HepG2 (cell line): ENCODE data around the gene ARFIP1. TPM values are rescaled to one million over a fixed set of nuclear protein-coding genes. Genes with fewer than 3 reads are reported as not detected.

Source experiments
- ATAC-seq: fragments of 200-7000 bp; cut with Tn5 transposase; 3 replicates; pipeline ENCODE4 v1.9.1; 2020; ENCODE audit warnings: mild to moderate bottlenecking, moderate library complexity
- BruUV-seq: library from RNA; stranded (reverse); fragments of 400-500 nt; replicated peaks from 2 replicates; lab custom pipeline; 2021; lab: Mats Ljungman, UMichigan
- CTCF ChIA-PET: fragments of 300-600 bp; formaldehyde crosslinking; extraction: SDS; loops from one replicate; lab custom pipeline; 2021; ENCODE audit warnings: low total read pairs, inconsistent platforms, low intra/inter-chr PET ratio; lab: Yijun Ruan, JAX
- POLR2A ChIA-PET: fragments of 350-600 bp; sonication (Branson Sonifier 250); formaldehyde crosslinking; loops from one replicate; lab custom pipeline; 2020; ENCODE audit warnings: antibody characterized with exemption, inconsistent platforms; lab: Yijun Ruan, JAX
- DNase-seq: peaks from one replicate; pipeline ENCODE4 v3.0.0-alpha.2; 2015; ENCODE audit warnings: low spot score
- FAIRE-seq: peaks from 3 replicates; lab custom pipeline; 2011; peaks lifted over from hg19 to GRCh38; lab: Jason Lieb, UNC
- H2AFZ ChIP-seq: one replicate; pipeline ENCODE4 v1.6.1; 2011; ENCODE audit warnings: low read length, inconsistent platforms
- H3K27ac ChIP-seq: fragments of 300-600 bp; 3 replicates; pipeline ENCODE4 v1.8.0; 2011; ENCODE audit warnings: mixed run types, mild to moderate bottlenecking, mixed read lengths, low read length, inconsistent platforms; ENCODE audit not compliant: insufficient read depth; ENCODE audit errors: extremely low read length
- H3K27me3 ChIP-seq, 2 experiments: fragments of 200-600 bp in 1 of 2; 2 replicates in 1 of 2; 3 replicates in 1 of 2; pipeline versions ENCODE4 v1.6.0 to v1.8.0; 2011; ENCODE audit warnings: low read length in 2 of 2, mild to moderate bottlenecking in 2 of 2, moderate library complexity in 2 of 2, inconsistent platforms in 1 of 2; ENCODE audit not compliant: insufficient read depth in 2 of 2, control insufficient read depth in 1 of 2
- H3K36me3 ChIP-seq, 2 experiments: fragments of 200-600 bp in 1 of 2; replicated peaks in 1 of 2; 2 replicates in 1 of 2; 3 replicates in 1 of 2; pipeline versions ENCODE4 v1.5.1 to v1.8.0; 2011; ENCODE audit warnings: low read length in 2 of 2, inconsistent platforms in 1 of 2; ENCODE audit not compliant: insufficient read depth in 2 of 2, control insufficient read depth in 1 of 2
- H3K4me1 ChIP-seq: 2 replicates; pipeline ENCODE4 v1.5.1; 2012; ENCODE audit warnings: low read length, inconsistent platforms; ENCODE audit not compliant: insufficient read depth
- H3K4me2 ChIP-seq: 2 replicates; pipeline ENCODE4 v1.6.0; 2011; ENCODE audit warnings: low read depth, low read length, inconsistent platforms
- H3K4me3 ChIP-seq, 3 experiments: fragments of 200-600 bp in 1 of 3; sonication (generic), shearing (Covaris generic) in 1 of 3; replicated peaks in 1 of 3; 2 replicates each; pipeline ENCODE4 v1.5.1; 2011 to 2016; ENCODE audit warnings: low read length in 3 of 3, inconsistent platforms in 2 of 3, low read depth in 2 of 3, mild to moderate bottlenecking in 2 of 3, control low read depth in 1 of 3, mixed read lengths in 1 of 3; ENCODE audit not compliant: insufficient read depth in 1 of 3
- H3K79me2 ChIP-seq: one replicate; pipeline ENCODE4 v1.6.1; 2011; ENCODE audit warnings: low read length, inconsistent platforms; ENCODE audit not compliant: insufficient read depth
- H3K9ac ChIP-seq: 2 replicates; pipeline ENCODE4 v1.6.0; 2011; ENCODE audit warnings: mild to moderate bottlenecking, low read depth, low read length, inconsistent platforms; ENCODE audit not compliant: insufficient read depth
- H3K9me3 ChIP-seq: 2 replicates; pipeline ENCODE4 v1.5.1; 2012; ENCODE audit warnings: mild to moderate bottlenecking, low read length
- H4K20me1 ChIP-seq: 2 replicates; pipeline ENCODE4 v1.6.0; 2011; ENCODE audit warnings: inconsistent platforms, mild to moderate bottlenecking, low read length, moderate library complexity; ENCODE audit not compliant: insufficient read depth
- FOXA1 ChIP-seq, 2 experiments: fragments of 450-650 bp in 1 of 2; sonication (generic) in 1 of 2; formaldehyde crosslinking in 1 of 2; IDR thresholded peaks; 2 replicates each; pipeline versions ENCODE4 v1.4.0 to v1.6.1; 2016 to 2020; ENCODE audit warnings: missing genetic modification reagents in 1 of 2
- KLF15 ChIP-seq: sonication (generic); formaldehyde crosslinking; IDR thresholded peaks from 2 replicates; pipeline ENCODE4 v1.8.1; 2023; ENCODE audit warnings: borderline replicate concordance, mild to moderate bottlenecking, inconsistent platforms, missing genetic modification reagents, mixed read lengths
- NR1H2 ChIP-seq: sonication (generic); formaldehyde crosslinking; IDR thresholded peaks from 2 replicates; pipeline ENCODE4 v1.8.1; 2022; ENCODE audit warnings: low read depth, missing genetic modification reagents, borderline replicate concordance
- SP5 ChIP-seq: IDR thresholded peaks from 2 replicates; pipeline ENCODE4 v1.6.1; 2016; ENCODE audit warnings: low read depth, borderline replicate concordance
- WIZ ChIP-seq: sonication (generic); formaldehyde crosslinking; IDR thresholded peaks from 2 replicates; pipeline ENCODE4 v1.5.1; 2020; ENCODE audit warnings: mild to moderate bottlenecking, missing genetic modification reagents
- ZBTB43 ChIP-seq: sonication (generic); formaldehyde crosslinking; conservative IDR thresholded peaks from 2 replicates; pipeline ENCODE4 v1.4.0; 2020; ENCODE audit warnings: missing genetic modification reagents
- ZNF101 ChIP-seq: sonication (generic); formaldehyde crosslinking; IDR thresholded peaks from 2 replicates; pipeline ENCODE4 v1.4.0; 2020; ENCODE audit warnings: mild to moderate bottlenecking, low read depth, missing genetic modification reagents, borderline replicate concordance
- ZNF207 ChIP-seq: fragments of 450-650 bp; IDR thresholded peaks from 2 replicates; pipeline ENCODE4 v1.6.1; 2016; ENCODE audit warnings: antibody characterized with exemption, borderline replicate concordance
- ZNF777 ChIP-seq: sonication (generic); formaldehyde crosslinking; IDR thresholded peaks from 2 replicates; pipeline ENCODE4 v1.4.0; 2020; ENCODE audit warnings: missing genetic modification reagents
- ZUFSP ChIP-seq: sonication (generic); formaldehyde crosslinking; IDR thresholded peaks from 2 replicates; pipeline ENCODE4 v1.9.0; 2021; ENCODE audit warnings: missing genetic modification reagents, mild to moderate bottlenecking, borderline replicate concordance
- in situ Hi-C: cut with HindIII; loops from 2 replicates; pipeline ENCODE4 v1.10.0; 2017; ENCODE audit warnings: low pct_unique_long_range_greater_than_20kb; ENCODE audit not compliant: extremely low pct_ligation_motif_present
- intact Hi-C: fragments of 100-400 bp; cut with micrococcal nuclease; formaldehyde crosslinking; loops from one replicate; pipeline ENCODE4 v1.10.0; 2022; ENCODE audit not compliant: unreplicated experiment
- polyA plus RNA-seq, 8 experiments: library from polyadenylated mRNA; depleted of rRNA in 3 of 8; stranded (reverse) in 7 of 8; unstranded in 1 of 8; fragments of >200 nt; fragmentation: Illumina TruSeq in 4 of 8; extraction: Trizol in 4 of 8; gene quantifications; 2 replicates each; pipeline versions ENCODE4 v1.2.1 to v1.2.3, GENCODE V29; 2011 to 2016; ENCODE audit warnings: low read depth in 4 of 8, missing spikeins in 1 of 8, mixed read lengths in 1 of 8; ENCODE audit not compliant: insufficient read depth in 1 of 8
- total RNA-seq, 5 experiments: library from RNA; depleted of rRNA; stranded (reverse); fragments of >200 nt; fragmentation: Illumina TruSeq; extraction: Trizol; gene quantifications; 2 replicates each; pipeline ENCODE4 v1.2.3, GENCODE V29; 2016; ENCODE audit warnings: low read depth in 1 of 5
- TF ChIP-seq, protein P1 (sequence below): sonication (generic); formaldehyde crosslinking; IDR thresholded peaks from 2 replicates; pipeline ENCODE4 v1.4.0; 2020; ENCODE audit warnings: missing genetic modification reagents, mild to moderate bottlenecking, borderline replicate concordance
- TF ChIP-seq, protein P2 (sequence below): IDR thresholded peaks from 2 replicates; pipeline ENCODE4 v1.6.1; 2016; ENCODE audit warnings: low read depth, missing genetic modification reagents, missing compliant biosample characterization

The ARFIP1 gene
- total and polyA plus RNA-seq, 2 of the 13 experiments (the other 11 are each of a cell fraction or from before 2014, with no cell fraction given) = 9.9 to 27.7 TPM

- CTCF ChIA-PET = no interaction called here
- FAIRE-seq = no peak
- Histone ChIP-seq H3K27ac (no peak overlapping the region), H3K36me3 (no peaks in the 10 kb centered on the region; a peak in 1 of 5 replicates), H2AFZ (no peak overlapping the region), H3K79me2 (no peaks in the 10 kb centered on the region), H4K20me1 (no peaks in the 10 kb centered on the region), H3K9ac (no peak overlapping the region), H3K4me1 (no peaks in the 10 kb centered on the region), H3K4me3 (no peak overlapping the region), H3K9me3 (no peaks in the 10 kb centered on the region), H3K27me3 (no peaks in the 10 kb centered on the region), H3K4me2 (no peak overlapping the region)
- in situ Hi-C loops (no loop called here), intact Hi-C loops (no loop called here)
- no TSS peak for BruUV-seq
- DNase-seq = no peak
- POLR2A ChIA-PET = no interaction called here
- ATAC-seq = no peak
- TF ChIP-seq ZUFSP (CRISPR knock-in tag) (no peak), ZBTB43 (CRISPR knock-in tag) (no peak), WIZ (CRISPR knock-in tag) (no peak), ZNF101 (CRISPR knock-in tag) (no peak), FOXA1 (IDR thresholded peaks at IDR 0.05) (no peak), FOXA1 (CRISPR knock-in tag; IDR thresholded peaks at IDR 0.05) (no peak), ZNF777 (CRISPR knock-in tag) (no peak), SP5 (no peak), NR1H2 (CRISPR knock-in tag) (no peak), ZNF207 (no peak), KLF15 (CRISPR knock-in tag) (no peak)
- TF ChIP-seq, protein P1, sequence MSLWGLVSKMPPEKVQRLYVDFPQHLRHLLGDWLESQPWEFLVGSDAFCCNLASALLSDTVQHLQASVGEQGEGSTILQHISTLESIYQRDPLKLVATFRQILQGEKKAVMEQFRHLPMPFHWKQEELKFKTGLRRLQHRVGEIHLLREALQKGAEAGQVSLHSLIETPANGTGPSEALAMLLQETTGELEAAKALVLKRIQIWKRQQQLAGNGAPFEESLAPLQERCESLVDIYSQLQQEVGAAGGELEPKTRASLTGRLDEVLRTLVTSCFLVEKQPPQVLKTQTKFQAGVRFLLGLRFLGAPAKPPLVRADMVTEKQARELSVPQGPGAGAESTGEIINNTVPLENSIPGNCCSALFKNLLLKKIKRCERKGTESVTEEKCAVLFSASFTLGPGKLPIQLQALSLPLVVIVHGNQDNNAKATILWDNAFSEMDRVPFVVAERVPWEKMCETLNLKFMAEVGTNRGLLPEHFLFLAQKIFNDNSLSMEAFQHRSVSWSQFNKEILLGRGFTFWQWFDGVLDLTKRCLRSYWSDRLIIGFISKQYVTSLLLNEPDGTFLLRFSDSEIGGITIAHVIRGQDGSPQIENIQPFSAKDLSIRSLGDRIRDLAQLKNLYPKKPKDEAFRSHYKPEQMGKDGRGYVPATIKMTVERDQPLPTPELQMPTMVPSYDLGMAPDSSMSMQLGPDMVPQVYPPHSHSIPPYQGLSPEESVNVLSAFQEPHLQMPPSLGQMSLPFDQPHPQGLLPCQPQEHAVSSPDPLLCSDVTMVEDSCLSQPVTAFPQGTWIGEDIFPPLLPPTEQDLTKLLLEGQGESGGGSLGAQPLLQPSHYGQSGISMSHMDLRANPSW (CRISPR knock-in tag) = no peak
- TF ChIP-seq, protein P2, sequence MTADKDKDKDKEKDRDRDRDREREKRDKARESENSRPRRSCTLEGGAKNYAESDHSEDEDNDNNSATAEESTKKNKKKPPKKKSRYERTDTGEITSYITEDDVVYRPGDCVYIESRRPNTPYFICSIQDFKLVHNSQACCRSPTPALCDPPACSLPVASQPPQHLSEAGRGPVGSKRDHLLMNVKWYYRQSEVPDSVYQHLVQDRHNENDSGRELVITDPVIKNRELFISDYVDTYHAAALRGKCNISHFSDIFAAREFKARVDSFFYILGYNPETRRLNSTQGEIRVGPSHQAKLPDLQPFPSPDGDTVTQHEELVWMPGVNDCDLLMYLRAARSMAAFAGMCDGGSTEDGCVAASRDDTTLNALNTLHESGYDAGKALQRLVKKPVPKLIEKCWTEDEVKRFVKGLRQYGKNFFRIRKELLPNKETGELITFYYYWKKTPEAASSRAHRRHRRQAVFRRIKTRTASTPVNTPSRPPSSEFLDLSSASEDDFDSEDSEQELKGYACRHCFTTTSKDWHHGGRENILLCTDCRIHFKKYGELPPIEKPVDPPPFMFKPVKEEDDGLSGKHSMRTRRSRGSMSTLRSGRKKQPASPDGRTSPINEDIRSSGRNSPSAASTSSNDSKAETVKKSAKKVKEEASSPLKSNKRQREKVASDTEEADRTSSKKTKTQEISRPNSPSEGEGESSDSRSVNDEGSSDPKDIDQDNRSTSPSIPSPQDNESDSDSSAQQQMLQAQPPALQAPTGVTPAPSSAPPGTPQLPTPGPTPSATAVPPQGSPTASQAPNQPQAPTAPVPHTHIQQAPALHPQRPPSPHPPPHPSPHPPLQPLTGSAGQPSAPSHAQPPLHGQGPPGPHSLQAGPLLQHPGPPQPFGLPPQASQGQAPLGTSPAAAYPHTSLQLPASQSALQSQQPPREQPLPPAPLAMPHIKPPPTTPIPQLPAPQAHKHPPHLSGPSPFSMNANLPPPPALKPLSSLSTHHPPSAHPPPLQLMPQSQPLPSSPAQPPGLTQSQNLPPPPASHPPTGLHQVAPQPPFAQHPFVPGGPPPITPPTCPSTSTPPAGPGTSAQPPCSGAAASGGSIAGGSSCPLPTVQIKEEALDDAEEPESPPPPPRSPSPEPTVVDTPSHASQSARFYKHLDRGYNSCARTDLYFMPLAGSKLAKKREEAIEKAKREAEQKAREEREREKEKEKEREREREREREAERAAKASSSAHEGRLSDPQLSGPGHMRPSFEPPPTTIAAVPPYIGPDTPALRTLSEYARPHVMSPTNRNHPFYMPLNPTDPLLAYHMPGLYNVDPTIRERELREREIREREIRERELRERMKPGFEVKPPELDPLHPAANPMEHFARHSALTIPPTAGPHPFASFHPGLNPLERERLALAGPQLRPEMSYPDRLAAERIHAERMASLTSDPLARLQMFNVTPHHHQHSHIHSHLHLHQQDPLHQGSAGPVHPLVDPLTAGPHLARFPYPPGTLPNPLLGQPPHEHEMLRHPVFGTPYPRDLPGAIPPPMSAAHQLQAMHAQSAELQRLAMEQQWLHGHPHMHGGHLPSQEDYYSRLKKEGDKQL (CRISPR knock-in tag) = no peak
Observed at GRCh38 chr4:152825336-152825735, 45.6 kb downstream of the ARFIP1 start.
